GM18861 (cell line): ENCODE data around the gene CAPG.
"Not testable (repeated sequence)": the region's sequence is repeated elsewhere in the genome, so short reads cannot be mapped to it uniquely, and the experiment has no call there.

Experiments used
- ATAC-seq: cut with Tn5 transposase; IDR thresholded peaks from one replicate; pipeline ENCODE4 v1.9.1; 2021; ENCODE audit not compliant: unreplicated experiment

Gene CAPG

GRCh38 chr2:85398426-85399182 lies 11.6 kb downstream of the CAPG start:
- ATAC-seq, result no peak

- ATAC-seq, result no peak
Observed at GRCh38 chr2:85397925-85398331, 12.2 kb downstream of the CAPG start.

GRCh38 chr2:85396531-85397470 lies 13.4 kb downstream of the CAPG start:
- no peak for ATAC-seq

DNA sequence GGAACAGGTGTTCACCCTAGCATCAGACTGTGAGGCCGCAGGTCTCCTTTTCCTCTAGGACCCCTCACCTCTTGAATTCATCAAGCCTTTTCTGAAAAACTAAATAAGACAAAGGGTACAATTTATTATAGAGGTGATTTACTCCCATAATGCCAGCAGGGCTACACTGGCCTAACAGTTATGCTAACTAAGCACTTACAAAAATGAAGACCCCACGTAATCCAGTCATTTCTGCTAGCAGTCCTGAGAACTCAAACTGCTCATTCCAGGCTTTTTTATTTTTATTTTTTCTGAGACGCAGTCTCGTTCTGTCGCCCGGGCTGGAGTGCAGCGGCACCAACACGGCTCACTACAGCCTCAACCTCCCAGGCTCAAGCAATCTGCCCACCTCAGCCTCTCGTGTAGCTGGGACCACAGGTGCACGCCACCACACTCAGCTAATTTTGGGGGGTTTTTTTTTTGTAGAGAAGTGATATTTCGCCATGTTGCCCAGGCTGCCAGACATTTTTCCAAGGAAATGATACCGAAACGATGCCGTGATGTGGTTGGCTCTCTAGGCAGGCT lies 14.2 kb downstream of the CAPG start:
- ATAC-seq, result no peak

- ATAC-seq, result no peak
Observed at GRCh38 chr2:85394976-85395375, 15.2 kb downstream of the CAPG start.

DNA sequence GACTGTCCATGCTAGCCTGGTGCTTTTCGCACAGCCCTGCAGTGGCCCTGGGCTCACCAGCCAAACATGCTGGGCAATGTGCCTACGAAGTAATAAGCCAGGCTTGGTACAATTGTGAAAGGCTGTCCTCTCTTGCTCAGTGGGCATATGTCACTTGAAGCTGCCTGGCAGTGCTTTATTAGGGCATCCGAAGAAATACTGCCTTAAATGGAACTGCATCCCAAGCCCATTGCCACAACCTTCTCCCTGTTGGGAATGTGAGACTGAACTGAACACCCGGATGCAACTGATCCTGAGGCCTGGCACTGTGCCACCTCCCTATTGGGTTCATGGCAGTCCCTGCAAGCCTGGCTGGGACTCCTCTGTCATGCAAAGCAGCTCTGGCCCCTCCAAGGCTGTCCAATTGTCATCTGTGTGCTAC lies 15.9 kb downstream of the CAPG start:
- ATAC-seq, result no peak

GRCh38 chr2:85393836-85394235 lies 16.3 kb downstream of the CAPG start:
- ATAC-seq, result no peak

DNA sequence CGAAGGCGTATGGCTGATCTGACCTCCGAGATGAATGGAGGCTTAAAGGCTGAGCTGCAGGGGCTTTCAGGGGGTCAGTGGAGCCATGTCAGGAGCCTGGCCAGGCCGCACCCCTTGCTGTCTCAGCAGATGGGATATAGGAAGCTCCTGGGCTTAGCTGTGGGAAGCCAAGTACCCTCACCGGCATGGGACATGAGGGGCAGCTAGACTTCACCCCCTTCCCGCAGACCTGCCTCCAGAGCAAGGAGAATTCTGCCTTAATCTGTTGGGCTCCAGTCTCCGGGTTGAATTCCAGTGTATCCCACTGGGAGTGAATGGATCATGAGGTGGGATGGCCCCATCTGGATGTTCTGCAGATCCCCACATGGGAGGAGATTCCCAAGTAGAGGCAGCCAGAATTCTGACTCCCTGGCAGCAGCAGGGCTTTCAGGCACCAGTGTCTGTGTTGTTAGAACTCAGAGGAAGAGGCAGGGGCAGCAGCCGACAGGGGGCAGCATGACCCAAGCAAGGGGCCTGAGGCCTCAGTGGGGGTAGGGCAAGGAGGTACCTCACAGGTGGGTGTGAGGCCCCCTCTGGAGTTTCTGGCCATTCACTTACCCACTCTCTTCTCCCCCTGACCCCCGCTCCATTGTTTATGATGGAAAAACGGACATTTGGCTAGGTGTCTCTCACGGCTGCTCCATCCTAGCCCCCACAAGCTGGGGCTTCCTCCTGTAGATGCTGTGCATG lies 19.1 kb downstream of the CAPG start:
- ATAC-seq, result no peak

DNA sequence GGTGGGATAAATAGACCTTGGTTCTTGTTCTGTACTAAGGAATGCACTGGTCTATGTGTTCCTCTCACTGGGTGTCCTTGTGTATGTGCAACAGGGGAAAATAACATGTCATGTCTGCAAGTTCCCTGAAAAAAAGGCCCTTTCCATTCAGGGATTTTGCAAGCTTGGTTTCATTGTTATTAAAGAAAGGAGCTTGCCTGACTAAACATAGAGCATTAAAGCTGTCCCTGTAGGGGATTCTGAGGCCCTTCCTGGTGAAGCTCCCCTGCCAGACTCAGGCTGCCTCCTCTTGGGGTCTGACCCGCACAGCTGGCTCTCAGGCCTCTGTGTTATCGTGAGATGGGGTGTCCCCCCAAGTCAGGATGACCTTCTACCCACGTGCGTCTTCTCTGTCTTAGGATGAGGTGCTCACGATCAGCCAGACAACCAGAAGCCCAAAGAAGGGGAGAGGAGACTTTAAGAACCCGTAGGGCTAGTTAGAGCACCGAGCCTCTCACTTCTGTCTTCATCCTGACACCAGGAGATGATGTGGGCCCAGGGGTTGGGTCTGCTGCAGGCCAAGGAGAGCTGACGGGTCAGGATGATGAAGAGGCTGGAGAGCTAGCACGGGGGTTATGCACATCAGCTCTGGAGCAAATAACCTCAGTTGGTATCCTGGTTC lies 21.2 kb downstream of the CAPG start:
- ATAC-seq, result no peak

- ATAC-seq, result no peak
Observed at GRCh38 chr2:85387754-85388153, 22.4 kb downstream of the CAPG start.

- ATAC-seq, result no peak
Observed at GRCh38 chr2:85385746-85386145, 24.4 kb downstream of the CAPG start.

- ATAC-seq, result no peak
Observed at GRCh38 chr2:85383850-85384249, 26.3 kb downstream of the CAPG start.

GRCh38 chr2:85383151-85383550 lies 27.0 kb downstream of the CAPG start:
- not testable (repeated sequence) for ATAC-seq

GRCh38 chr2:85380048-85380447 lies 30.1 kb downstream of the CAPG start:
- ATAC-seq, result no peak

DNA sequence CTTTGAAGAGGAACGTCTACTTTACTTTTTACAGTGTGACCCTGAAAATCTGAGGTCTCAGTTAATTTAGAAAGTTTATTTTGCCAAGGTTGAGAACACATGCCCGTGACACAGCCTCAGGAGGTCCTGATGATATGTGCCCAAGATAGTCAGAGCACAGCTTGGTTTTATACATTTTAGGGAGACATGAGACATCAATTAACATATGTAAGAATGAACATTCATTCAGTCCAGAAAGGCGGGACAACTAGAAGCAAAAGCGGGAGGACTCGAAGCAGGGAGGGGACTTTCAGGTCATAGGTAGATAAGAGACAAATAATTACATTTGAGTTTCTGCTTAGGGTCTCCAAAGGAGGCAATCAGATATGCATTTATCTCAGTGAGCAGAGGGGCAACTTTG lies 31.9 kb downstream of the CAPG start:
- no peak for ATAC-seq

DNA sequence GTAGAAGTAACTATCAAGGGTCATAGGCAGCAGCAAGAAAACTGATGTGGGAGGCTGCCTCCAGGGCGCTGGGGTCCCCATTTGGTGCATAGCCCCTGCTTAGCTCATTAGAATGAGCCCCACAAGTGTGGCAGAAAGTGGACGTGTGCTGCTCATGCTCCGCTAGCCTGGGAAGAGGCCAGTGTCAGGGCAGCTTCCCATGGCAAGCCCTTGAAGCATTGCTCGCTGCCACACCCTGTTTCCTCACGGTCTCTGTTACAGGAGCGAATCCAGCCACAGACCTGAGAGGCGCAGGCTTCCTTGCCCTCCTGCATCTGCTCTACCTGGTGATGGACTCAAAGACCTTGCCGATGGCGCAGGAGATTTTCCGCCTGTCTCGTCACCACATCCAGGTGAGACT lies 33.1 kb downstream of the CAPG start:
- no peak for ATAC-seq

- ATAC-seq, result no peak
Observed at GRCh38 chr2:85376291-85377065, 33.7 kb downstream of the CAPG start.

DNA sequence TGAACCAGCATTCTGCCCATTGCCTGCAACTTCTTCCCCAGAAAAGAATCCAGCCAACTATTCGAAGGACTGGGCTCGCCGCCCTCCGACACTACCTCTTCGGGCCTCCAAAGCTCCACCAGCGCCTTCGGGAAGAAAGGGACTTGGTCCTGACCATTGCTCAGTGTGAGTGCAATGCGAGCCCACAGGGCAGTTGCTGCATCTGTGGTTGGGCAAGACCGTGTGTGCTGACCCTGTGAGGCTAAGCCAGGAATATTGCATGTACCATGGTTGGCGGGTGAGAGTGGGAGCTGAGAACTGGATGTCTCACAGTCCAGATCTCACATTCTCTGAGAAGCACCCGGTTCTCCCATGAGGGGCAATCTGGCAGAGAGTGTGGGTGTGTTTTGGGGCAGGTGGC lies 39.1 kb downstream of the CAPG start:
- ATAC-seq, result no peak

- ATAC-seq, result no peak
Observed at GRCh38 chr2:85369500-85369899, 40.7 kb downstream of the CAPG start.

DNA sequence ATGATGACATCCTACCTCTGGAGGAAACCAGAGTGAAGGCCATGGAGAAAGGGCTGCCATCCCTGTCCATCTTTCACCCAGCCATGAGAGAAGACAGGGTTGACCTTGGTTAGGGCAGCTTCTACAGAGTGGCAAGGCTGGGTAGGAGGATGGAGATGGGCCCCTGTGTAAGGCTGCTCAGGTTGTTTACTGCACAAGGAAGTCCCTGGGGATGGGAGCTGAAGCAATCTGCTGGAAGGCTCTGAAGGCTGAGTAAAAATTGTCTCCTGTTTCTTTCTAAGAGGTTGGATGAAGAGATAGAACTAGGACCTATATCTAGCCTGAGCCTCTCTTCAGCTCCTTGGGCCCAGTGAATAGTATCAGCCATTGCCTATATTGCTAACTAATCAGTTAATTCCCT lies 41.2 kb downstream of the CAPG start:
- no peak for ATAC-seq
